RWPE2 (cell line): ENCODE results near the gene FOLR2.
A peak's percentile ranks its signal among the peaks of the same experiment; 100 is the strongest.

Experiments used
- ATAC-seq: fragments of 200-7000 bp; cut with Tn5 transposase; 3 replicates; pipeline ENCODE4 v1.9.1; 2021; ENCODE audit warnings: low read depth
- DNase-seq: peaks from one replicate; pipeline ENCODE4 v3.0.0-alpha.2; 2020; ENCODE audit warnings: low spot score
- H3K27ac ChIP-seq: fragments of 450-650 bp; 2 replicates; pipeline ENCODE4 v1.5.1; 2017; ENCODE audit warnings: mild to moderate bottlenecking; ENCODE audit not compliant: poor library complexity, severe bottlenecking
- H3K27me3 ChIP-seq: fragments of 250-450 bp; sonication (Bioruptor Pico); 2 replicates; pipeline ENCODE4 v1.5.1; 2021; ENCODE audit warnings: mild to moderate bottlenecking, moderate library complexity; ENCODE audit not compliant: insufficient read depth, poor library complexity, severe bottlenecking
- H3K36me3 ChIP-seq: fragments of 250-450 bp; sonication (Bioruptor Pico); 2 replicates; pipeline ENCODE4 v1.5.1; 2020; ENCODE audit warnings: low read depth, mild to moderate bottlenecking, moderate library complexity
- H3K4me1 ChIP-seq: fragments of 250-450 bp; sonication (Bioruptor Pico); 2 replicates; pipeline ENCODE4 v1.5.1; 2021; ENCODE audit warnings: mild to moderate bottlenecking, moderate library complexity; ENCODE audit not compliant: insufficient read depth, poor library complexity, severe bottlenecking
- H3K4me3 ChIP-seq: fragments of 250-450 bp; sonication (Bioruptor Pico); 2 replicates; pipeline ENCODE4 v1.5.1; 2021; ENCODE audit warnings: mild to moderate bottlenecking, moderate library complexity; ENCODE audit not compliant: severe bottlenecking
- H3K9me3 ChIP-seq: fragments of 250-450 bp; sonication (Bioruptor Pico); 2 replicates; pipeline ENCODE4 v1.5.1; 2021; ENCODE audit warnings: mild to moderate bottlenecking, moderate library complexity; ENCODE audit not compliant: severe bottlenecking
- CTCF ChIP-seq: fragments of 450-650 bp; IDR thresholded peaks from one replicate; pipeline ENCODE4 v1.5.1; 2017; ENCODE audit warnings: mild to moderate bottlenecking, moderate library complexity; ENCODE audit not compliant: poor library complexity, severe bottlenecking

The FOLR2 gene

GRCh38 chr11:72224564-72225410 is 8.2 kb downstream of the FOLR2 start, which contains the start of gene INPPL1:
Gene INPPL1, plus strand, starts transcription at chr11:72224767. Its CDS starts 218 bp downstream, at chr11:72224985.
- H3K27me3 ChIP-seq, result no peaks in the 10 kb centered on the region
- peak within 1 kb of the TSS; percentile 91 for H3K4me3 ChIP-seq
- H3K27ac ChIP-seq, result peak within 1 kb of the TSS; percentile 79
- peaks cover 35% of the 10 kb centered on the region for H3K36me3 ChIP-seq
- no peak for TF ChIP-seq CTCF
- 0 out of 3 replicates have a peak, but pooled peaks have one; percentile 1 for ATAC-seq
- H3K4me1 ChIP-seq, result peaks cover 5% of the 10 kb centered on the region
- no peak for DNase-seq
- H3K9me3 ChIP-seq, result peaks cover 5% of the 10 kb centered on the region

DNA sequence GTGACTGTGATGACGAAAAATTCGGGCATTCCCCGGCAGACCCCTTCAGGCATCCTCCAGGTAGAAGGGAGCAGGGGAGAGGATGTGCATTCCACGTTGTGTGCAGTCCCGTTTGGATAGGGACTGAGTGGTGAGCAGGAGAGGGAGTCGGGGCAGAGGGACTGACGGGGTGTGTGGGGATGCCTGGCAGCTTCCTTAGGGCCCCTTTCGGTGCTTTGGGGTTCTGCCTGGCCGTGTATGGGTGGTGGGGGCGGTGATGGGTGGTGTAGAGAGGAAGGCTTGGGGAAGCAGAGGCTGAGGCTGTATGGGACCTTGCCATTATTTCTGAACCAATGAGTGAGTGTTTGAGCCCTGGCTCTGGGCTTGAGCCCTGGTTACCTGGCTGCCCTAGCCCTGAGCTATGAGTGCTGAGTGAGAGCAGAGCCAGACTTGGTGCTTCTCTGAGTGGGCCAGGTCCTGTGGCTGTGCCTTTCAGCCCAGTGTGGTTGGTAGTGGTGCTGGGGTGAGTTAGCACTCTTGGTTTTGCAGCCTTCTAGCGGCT is 8.9 kb downstream of the FOLR2 start:
- H3K4me1 ChIP-seq, result peaks cover 5% of the 10 kb centered on the region
- H3K36me3 ChIP-seq, result peaks cover 42% of the 10 kb centered on the region

DNA sequence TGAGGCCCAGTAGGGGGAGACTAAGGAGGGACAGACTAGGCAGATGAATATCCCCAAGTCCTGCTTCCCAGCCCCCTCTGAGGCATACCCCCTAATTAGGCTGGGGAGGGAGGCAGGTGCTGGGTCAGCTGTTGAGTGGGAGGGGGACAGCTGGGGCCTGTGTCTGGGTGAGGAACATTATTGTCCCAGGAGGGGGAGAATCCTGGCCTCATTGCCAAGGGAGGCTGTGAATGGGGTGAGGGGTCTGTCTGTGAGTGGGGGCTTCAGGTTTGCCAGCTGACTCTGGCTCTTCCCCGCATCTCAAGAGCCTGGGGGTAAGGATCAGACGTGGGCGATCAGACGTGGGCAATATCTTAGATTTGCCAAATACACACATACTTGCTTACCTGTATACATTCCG is 10.1 kb downstream of the FOLR2 start:
- no peak for TF ChIP-seq CTCF
- Histone ChIP-seq H3K27ac (no peak overlapping the region), H3K4me3 (no peak overlapping the region), H3K9me3 (peaks cover 5% of the 10 kb centered on the region), H3K36me3 (peaks cover 54% of the 10 kb centered on the region), H3K27me3 (no peaks in the 10 kb centered on the region), H3K4me1 (peaks cover 5% of the 10 kb centered on the region)
- DNase-seq, result no peak
- ATAC-seq, result no peak

More for the DNA sequence above, 8.9 kb downstream of the FOLR2 start:
- no peak for DNase-seq
- peaks cover 5% of the 10 kb centered on the region for H3K9me3 ChIP-seq
- H3K27ac ChIP-seq, result peak overlapping the region; percentile 79
- no peak for TF ChIP-seq CTCF
- peak; percentile 18; the same call in 1 of the 3 replicates for ATAC-seq
- H3K27me3 ChIP-seq, result no peaks in the 10 kb centered on the region
- peak overlapping the region; percentile 91 for H3K4me3 ChIP-seq

DNA sequence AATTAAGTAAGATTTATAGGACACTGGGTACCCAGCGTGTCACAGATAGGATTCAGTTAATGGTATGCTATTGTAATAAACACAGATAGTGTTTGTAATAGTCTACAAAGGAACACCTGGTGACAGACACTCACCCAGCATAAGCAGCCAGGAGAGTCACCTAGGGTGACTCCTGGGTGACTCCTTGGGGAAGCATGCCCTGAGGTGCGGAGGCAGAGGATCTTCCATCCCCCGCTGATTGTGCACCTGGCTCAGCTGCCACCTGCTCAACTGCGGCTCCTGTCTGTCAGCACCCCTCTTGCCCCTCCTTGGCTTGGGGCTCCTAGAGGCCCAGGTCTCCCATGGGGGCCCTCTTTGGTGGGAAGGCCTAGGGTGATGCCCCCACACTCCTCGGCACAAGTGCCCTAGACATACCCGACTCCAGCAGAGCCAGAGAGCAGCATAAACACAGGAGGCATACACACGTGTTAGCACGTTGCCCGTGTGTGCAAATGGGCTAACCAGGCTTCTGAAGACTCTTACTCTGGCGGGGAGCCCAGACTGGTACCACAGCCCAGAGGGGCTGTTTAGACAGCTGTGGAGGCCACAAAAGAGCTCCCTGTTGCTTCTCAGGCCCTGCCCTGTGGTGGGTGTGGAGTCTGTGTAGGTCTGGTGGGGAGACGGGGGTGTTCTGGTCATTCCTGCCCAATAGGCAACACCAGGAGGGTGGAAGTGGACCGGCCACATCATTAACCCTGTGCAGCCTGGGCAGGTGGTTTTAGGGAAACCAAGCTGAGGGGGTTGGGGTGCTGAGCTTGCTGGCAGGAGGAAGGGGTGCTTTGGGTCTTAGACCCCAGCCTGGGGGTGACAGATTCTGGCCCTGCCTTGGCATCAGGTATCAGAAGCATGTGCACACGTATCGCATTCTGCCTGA is 11.0 kb downstream of the FOLR2 start:
- ATAC-seq, result no peak
- peaks cover 63% of the 10 kb centered on the region for H3K36me3 ChIP-seq

More for the DNA sequence above, 11.0 kb downstream of the FOLR2 start:
- Histone ChIP-seq H3K4me1 (peaks cover 5% of the 10 kb centered on the region), H3K9me3 (peaks cover 5% of the 10 kb centered on the region), H3K27me3 (no peaks in the 10 kb centered on the region), H3K4me3 (no peak overlapping the region), H3K27ac (no peak overlapping the region)
- TF ChIP-seq CTCF, result no peak
- no peak for DNase-seq
